HepG2 (cell line): ENCODE data around the gene MRPL27. TPM values are rescaled to one million over a fixed set of nuclear protein-coding genes. Genes with fewer than 3 reads are reported as not detected.

ENCODE experiments used
- ARID3A ChIP-seq: IDR thresholded peaks from 2 replicates; pipeline ENCODE4 v1.6.1; 2012; ENCODE audit warnings: low read depth, low read length, improper control_type of control experiment
- FOXK1 ChIP-seq: sonication (generic); formaldehyde crosslinking; IDR thresholded peaks from 2 replicates; pipeline ENCODE4 v1.4.0; 2020; ENCODE audit warnings: low read depth, missing genetic modification reagents, borderline replicate concordance
- HINFP ChIP-seq: sonication (generic); formaldehyde crosslinking; IDR thresholded peaks from 2 replicates; pipeline ENCODE4 v1.4.0; 2020; ENCODE audit warnings: low read depth, mild to moderate bottlenecking, missing genetic modification reagents
- LCORL ChIP-seq, 2 experiments: fragments of 450-650 bp in 1 of 2; sonication (generic) in 1 of 2; formaldehyde crosslinking in 1 of 2; IDR thresholded peaks; 2 replicates each; pipeline versions ENCODE4 v1.5.0 to v1.6.1; 2017 to 2020; ENCODE audit warnings: antibody characterized with exemption in 1 of 2, missing genetic modification reagents in 1 of 2
- MIER3 ChIP-seq: IDR thresholded peaks from 2 replicates; pipeline ENCODE4 v1.6.1; 2016; ENCODE audit warnings: missing compliant biosample characterization, borderline replicate concordance
- MLX ChIP-seq: IDR thresholded peaks from 2 replicates; pipeline ENCODE4 v1.6.1; 2016
- POLR2AphosphoS2 ChIP-seq: IDR thresholded peaks from 2 replicates; pipeline ENCODE4 v1.6.1; 2011; ENCODE audit warnings: low read depth, low read length, improper control_type of control experiment
- SMAD3 ChIP-seq: sonication (generic); formaldehyde crosslinking; IDR thresholded peaks from 2 replicates; pipeline ENCODE4 v1.4.0; 2020; ENCODE audit warnings: missing genetic modification reagents
- SMAD9 ChIP-seq: sonication (generic); formaldehyde crosslinking; IDR thresholded peaks from 2 replicates; pipeline ENCODE4 v1.5.1; 2020; ENCODE audit warnings: mild to moderate bottlenecking, missing genetic modification reagents
- SNAI1 ChIP-seq: sonication (generic); formaldehyde crosslinking; IDR thresholded peaks from 2 replicates; pipeline ENCODE4 v1.5.0; 2020; ENCODE audit warnings: mild to moderate bottlenecking, missing genetic modification reagents, borderline replicate concordance
- ZBTB33 ChIP-seq: sonication (generic); formaldehyde crosslinking; IDR thresholded peaks from 2 replicates; pipeline ENCODE4 v1.4.0; 2020; ENCODE audit warnings: missing genetic modification reagents
- ZBTB38 ChIP-seq: sonication (generic); formaldehyde crosslinking; IDR thresholded peaks from 2 replicates; pipeline ENCODE4 v1.5.1; 2020; ENCODE audit warnings: mild to moderate bottlenecking, missing genetic modification reagents
- ZBTB43 ChIP-seq: sonication (generic); formaldehyde crosslinking; conservative IDR thresholded peaks from 2 replicates; pipeline ENCODE4 v1.4.0; 2020; ENCODE audit warnings: missing genetic modification reagents
- ZFY ChIP-seq: sonication (generic); formaldehyde crosslinking; IDR thresholded peaks from 2 replicates; pipeline ENCODE4 v1.4.0; 2020; ENCODE audit warnings: missing genetic modification reagents
- ZNF281 ChIP-seq: sonication (generic); formaldehyde crosslinking; IDR thresholded peaks from 2 replicates; pipeline ENCODE4 v1.4.0; 2020; ENCODE audit warnings: missing genetic modification reagents, borderline replicate concordance
- ZNF431 ChIP-seq: sonication (generic); formaldehyde crosslinking; IDR thresholded peaks from 2 replicates; pipeline ENCODE4 v1.9.0; 2022; ENCODE audit warnings: missing genetic modification reagents, low read depth, mild to moderate bottlenecking, borderline replicate concordance
- ZNF780A ChIP-seq: sonication (generic); formaldehyde crosslinking; IDR thresholded peaks from 2 replicates; pipeline ENCODE4 v1.8.0; 2022; ENCODE audit warnings: mild to moderate bottlenecking, missing genetic modification reagents, moderate library complexity
- ZSCAN30 ChIP-seq: sonication (generic); formaldehyde crosslinking; IDR thresholded peaks from 2 replicates; pipeline ENCODE4 v1.5.0; 2020; ENCODE audit warnings: mild to moderate bottlenecking, missing genetic modification reagents
- polyA plus RNA-seq, 8 experiments: library from polyadenylated mRNA; depleted of rRNA in 3 of 8; stranded (reverse) in 7 of 8; unstranded in 1 of 8; fragments of >200 nt; fragmentation: Illumina TruSeq in 4 of 8; extraction: Trizol in 4 of 8; gene quantifications; 2 replicates each; pipeline versions ENCODE4 v1.2.1 to v1.2.3, GENCODE V29; 2011 to 2016; ENCODE audit warnings: low read depth in 4 of 8, missing spikeins in 1 of 8, mixed read lengths in 1 of 8; ENCODE audit not compliant: insufficient read depth in 1 of 8
- total RNA-seq, 5 experiments: library from RNA; depleted of rRNA; stranded (reverse); fragments of >200 nt; fragmentation: Illumina TruSeq; extraction: Trizol; gene quantifications; 2 replicates each; pipeline ENCODE4 v1.2.3, GENCODE V29; 2016; ENCODE audit warnings: low read depth in 1 of 5

The MRPL27 gene
- total and polyA plus RNA-seq, 2 of the 13 experiments (the other 11 are each of a cell fraction or from before 2014, with no cell fraction given): 137 to 217 TPM

- TF ChIP-seq FOXK1 (CRISPR knock-in tag) (no peak), ZNF431 (CRISPR knock-in tag) (no peak), HINFP (peak; percentile 51; the same call in 1 of the 2 replicates), ZFY (CRISPR knock-in tag) (peak; percentile 80), POLR2AphosphoS2 (peak; percentile 63; the same call in 1 of the 2 replicates), LCORL (IDR thresholded peaks at IDR 0.05) (no peak), LCORL (CRISPR knock-in tag; IDR thresholded peaks at IDR 0.05) (peak; percentile 40; the same call in 1 of the 2 replicates), ZBTB43 (CRISPR knock-in tag) (no peak), SMAD3 (0 out of 2 replicates have a peak, but pooled peaks have one; percentile 9), MIER3 (no peak), ZNF281 (CRISPR knock-in tag) (no peak), SNAI1 (no peak), ARID3A (no peak), ZNF780A (no peak), ZBTB38 (CRISPR knock-in tag) (no peak; the same call in 1 of the 2 replicates), ZSCAN30 (no peak), MLX (CRISPR knock-in tag) (0 out of 2 replicates have a peak, but pooled peaks have one; percentile 20), SMAD9 (CRISPR knock-in tag) (no peak), ZBTB33 (CRISPR knock-in tag) (no peak)
Measured at GRCh38 chr17:50346313-50347116, 26.5 kb downstream of the MRPL27 start (continued).
